Sigmoid colon (tissue), 7 donors: ENCODE measurements around the gene DPY19L1. TPM values are rescaled to one million over a fixed set of nuclear protein-coding genes. Genes with fewer than 3 reads are reported as not detected.
"Not testable (repeated sequence)": the region's sequence is repeated elsewhere in the genome, so short reads cannot be mapped to it uniquely, and the experiment has no call there.

Source experiments
- DNase-seq: peaks from one replicate; pipeline ENCODE4 v3.0.0-alpha.2; 2019
- H3K27ac ChIP-seq, 4 donors: fragments of 200-600 bp; sonication (generic); one replicate each; pipeline ENCODE4 v1.5.1; 2016 to 2019; ENCODE audit warnings: mild to moderate bottlenecking in 1 of 4
- H3K27me3 ChIP-seq, 3 donors: fragments of 200-600 bp; sonication (generic); one replicate each; pipeline ENCODE4 v1.5.1; 2019; ENCODE audit warnings: mild to moderate bottlenecking in 1 of 3
- H3K36me3 ChIP-seq, 4 donors: fragments of 200-600 bp; sonication (generic); one replicate each; pipeline ENCODE4 v1.5.1; 2016 to 2019
- H3K4me1 ChIP-seq, 4 donors: fragments of 200-600 bp; sonication (generic); one replicate each; pipeline ENCODE4 v1.5.1; 2017 to 2019
- H3K4me3 ChIP-seq, 4 donors: fragments of 200-600 bp; sonication (generic); one replicate each; pipeline ENCODE4 v1.5.1; 2017 to 2019; ENCODE audit warnings: mild to moderate bottlenecking in 2 of 4, moderate library complexity in 1 of 4
- H3K9me3 ChIP-seq, 4 donors: fragments of 200-600 bp in 3 of 4; sonication (generic) in 3 of 4; one replicate each; pipeline versions ENCODE4 v1.5.1 to v1.6.1; 2013 to 2019
- CTCF ChIP-seq, 4 experiments: fragments of 450-650 bp in 3 of 4; fragments of 200-600 bp in 1 of 4; IDR thresholded peaks; one replicate each; pipeline ENCODE4 v1.5.1; 2016 to 2019; ENCODE audit warnings: antibody characterized with exemption in 4 of 4, mild to moderate bottlenecking in 3 of 4, moderate library complexity in 2 of 4
- EP300 ChIP-seq, 4 donors: sonication (generic); formaldehyde crosslinking; IDR thresholded peaks; one replicate each; pipeline ENCODE4 v1.6.1; 2017; ENCODE audit warnings: antibody characterized with exemption in 4 of 4
- POLR2A ChIP-seq, 2 donors: fragments of 450-650 bp; IDR thresholded peaks; one replicate each; pipeline ENCODE4 v1.6.1; 2016; ENCODE audit warnings: antibody characterized with exemption in 2 of 2, mild to moderate bottlenecking in 2 of 2, moderate library complexity in 2 of 2
- POLR2AphosphoS5 ChIP-seq, 4 donors: sonication (generic); formaldehyde crosslinking; IDR thresholded peaks; one replicate each; pipeline ENCODE4 v1.6.1; 2017; ENCODE audit warnings: antibody characterized with exemption in 4 of 4
- WGBS, 2 donors: extraction: QIAGEN DNeasy Blood & Tissue Kit; methylation state at CpG; one replicate each; pipeline ENCODE4 v1.1.7; 2013; 5-methylcytosine and 5-hydroxymethylcytosine counted together
- intact Hi-C: fragments of 100-400 bp; cut with DNase I; formaldehyde crosslinking; loops from one replicate; pipeline ENCODE4 v1.15.1; 2023
- polyA plus RNA-seq, 3 donors: library from polyadenylated mRNA; stranded (reverse); fragments of 200-250 nt; gene quantifications; one replicate each; pipeline ENCODE4 v1.2.3, GENCODE V29; 2013
- total RNA-seq, 4 donors: library from RNA; depleted of rRNA; stranded (reverse); fragments of >200 nt; gene quantifications; one replicate each; pipeline ENCODE4 v1.1.0, GENCODE V29; 2016
- donor health status: healthy with polysubstance abuse.
- donor health status: Bipolar disorder and iron deficiency.
- donor health status: healthy.

The DPY19L1 gene
- total and polyA plus RNA-seq, 7 donors: 1.8 to 17.1 (median 12.1) TPM

GRCh38 chr7:34939175-34939574 lies 98.1 kb downstream of the DPY19L1 start:
- Histone ChIP-seq H3K9me3 (no peaks in the 10 kb centered on the region), H3K27ac (no peak overlapping the region), H3K4me1 (no peaks in the 10 kb centered on the region), H3K27me3 (no peaks in the 10 kb centered on the region), H3K4me3 (no peak overlapping the region), H3K36me3 (peaks cover 0 to 13% (median 7%) of the 10 kb centered on the region in 4 donors)
- TF ChIP-seq POLR2A (IDR thresholded peaks at IDR 0.05) (no peak), EP300 (IDR thresholded peaks at IDR 0.05) (no peak), POLR2AphosphoS5 (IDR thresholded peaks at IDR 0.05) (no peak), CTCF (IDR thresholded peaks at IDR 0.05) (no peak)
- intact Hi-C loops: no loop called here
- WGBS, 2 donors: 89 to 92% methylated on average over 6 of the region's 6 CpGs
- no peak for DNase-seq

GRCh38 chr7:34935735-34936165 lies 101.5 kb downstream of the DPY19L1 start:
- peaks cover 0 to 13% (median 7%) of the 10 kb centered on the region in 4 donors for H3K36me3 ChIP-seq
- H3K4me3 ChIP-seq, H3K27ac ChIP-seq, intact Hi-C loops, DNase-seq, H3K27me3 ChIP-seq, H3K9me3 ChIP-seq: not testable (repeated sequence)
- H3K4me1 ChIP-seq: peaks cover 0 to 11% (median 2%) of the 10 kb centered on the region in 4 donors
- WGBS, 2 donors: 78 to 82% methylated on average over 2 of the region's 2 CpGs

- no peak for TF ChIP-seq CTCF (IDR thresholded peaks at IDR 0.05)
- TF ChIP-seq POLR2AphosphoS5 (IDR thresholded peaks at IDR 0.05): no peak
- TF ChIP-seq EP300 (IDR thresholded peaks at IDR 0.05): no peak
- no peak for TF ChIP-seq POLR2A (IDR thresholded peaks at IDR 0.05)
- peaks cover 0 to 11% (median 2%) of the 10 kb centered on the region in 4 donors for H3K4me1 ChIP-seq
- intact Hi-C loops: no loop called here
- DNase-seq: no peak
- WGBS, 2 donors: 97 to 99% methylated on average over 1 of the region's 1 CpG
- no peaks in the 10 kb centered on the region for H3K9me3 ChIP-seq
- no peaks in the 10 kb centered on the region for H3K27me3 ChIP-seq
- H3K4me3 ChIP-seq: no peak overlapping the region
- no peaks in the 10 kb centered on the region for H3K36me3 ChIP-seq
- H3K27ac ChIP-seq: no peak overlapping the region
Measured at GRCh38 chr7:34931739-34932138, 105.5 kb downstream of the DPY19L1 start.

DNA sequence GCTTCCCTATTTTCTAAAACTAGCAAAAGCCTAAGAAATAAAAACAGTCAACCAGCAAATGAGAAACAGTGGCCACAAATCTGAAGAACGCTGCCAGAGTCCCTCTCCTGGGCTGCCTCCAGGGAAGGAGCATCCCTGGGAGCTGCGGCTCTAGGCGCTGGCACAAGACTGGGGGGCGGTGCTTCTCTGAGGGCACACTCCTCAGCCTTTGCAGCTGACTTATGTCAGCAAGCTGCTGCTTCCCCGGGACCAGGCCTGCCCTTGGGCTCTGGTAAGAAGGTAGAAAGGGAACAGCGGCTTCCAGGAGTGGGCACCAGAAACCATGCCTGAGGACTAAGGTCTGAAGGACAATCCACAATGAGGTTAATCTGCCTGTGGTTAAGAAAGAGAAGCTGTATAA lies 107.5 kb downstream of the DPY19L1 start:
- intact Hi-C loops, H3K36me3 ChIP-seq, H3K9me3 ChIP-seq, H3K4me3 ChIP-seq, DNase-seq, H3K27ac ChIP-seq, H3K27me3 ChIP-seq: not testable (repeated sequence)
- 91 to 96% methylated on average over 6 of the region's 6 CpGs for WGBS, 2 donors
- H3K4me1 ChIP-seq: peaks cover 0 to 11% (median 2%) of the 10 kb centered on the region in 4 donors

GRCh38 chr7:34928560-34928959 lies 108.7 kb downstream of the DPY19L1 start:
- H3K4me1 ChIP-seq: peaks cover 0 to 11% (median 2%) of the 10 kb centered on the region in 4 donors
- no peak overlapping the region for H3K27ac ChIP-seq
- intact Hi-C loops: no loop called here
- H3K4me3 ChIP-seq: no peak overlapping the region
- no peak for DNase-seq
- TF ChIP-seq POLR2AphosphoS5 (IDR thresholded peaks at IDR 0.05) (no peak), POLR2A (IDR thresholded peaks at IDR 0.05) (no peak), CTCF (IDR thresholded peaks at IDR 0.05) (no peak), EP300 (IDR thresholded peaks at IDR 0.05) (no peak)
- no peaks in the 10 kb centered on the region for H3K27me3 ChIP-seq
- H3K9me3 ChIP-seq: no peaks in the 10 kb centered on the region
- WGBS, 2 donors: 58 to 69% methylated on average over 1 of the region's 1 CpG
- no peaks in the 10 kb centered on the region for H3K36me3 ChIP-seq

- Histone ChIP-seq H3K4me1 (peaks cover 0 to 11% (median 2%) of the 10 kb centered on the region in 4 donors), H3K4me3 (no peak overlapping the region), H3K27me3 (no peaks in the 10 kb centered on the region), H3K27ac (no peak overlapping the region), H3K36me3 (no peaks in the 10 kb centered on the region), H3K9me3 (no peaks in the 10 kb centered on the region)
- no peak for DNase-seq
- WGBS, 2 donors: 63 to 76% methylated on average over 5 of the region's 5 CpGs
- TF ChIP-seq POLR2A (IDR thresholded peaks at IDR 0.05) (no peak), POLR2AphosphoS5 (IDR thresholded peaks at IDR 0.05) (no peak), CTCF (IDR thresholded peaks at IDR 0.05) (no peak), EP300 (IDR thresholded peaks at IDR 0.05) (no peak)
- intact Hi-C loops: no loop called here
Measured at GRCh38 chr7:34928052-34928451, 109.2 kb downstream of the DPY19L1 start.

DNA sequence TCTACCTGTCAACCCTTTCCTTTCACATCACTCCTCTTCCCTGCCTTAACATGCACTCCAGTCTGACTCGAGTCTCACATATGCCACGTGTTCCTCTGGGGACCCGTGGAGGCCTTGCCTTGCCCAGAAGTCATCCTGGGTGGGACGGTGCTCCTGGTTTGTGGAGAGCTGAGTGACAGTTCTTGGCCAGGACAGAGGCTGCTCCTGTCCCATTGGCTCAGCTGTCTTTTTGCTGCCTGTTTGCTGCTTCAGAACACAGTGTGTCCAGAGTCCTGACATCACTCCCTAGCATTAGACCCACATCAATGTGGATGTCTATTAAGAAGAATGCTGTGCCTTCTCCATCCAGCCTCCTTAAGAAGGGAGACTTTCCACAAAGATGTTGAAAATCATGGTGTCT lies 116.8 kb downstream of the DPY19L1 start:
- H3K36me3 ChIP-seq, H3K4me1 ChIP-seq, H3K9me3 ChIP-seq, DNase-seq, H3K4me3 ChIP-seq, intact Hi-C loops, H3K27me3 ChIP-seq, H3K27ac ChIP-seq: not testable (repeated sequence)
- 87 to 89% methylated on average over 4 of the region's 4 CpGs for WGBS, 2 donors

GRCh38 chr7:34919038-34919437 lies 118.2 kb downstream of the DPY19L1 start:
- H3K36me3 ChIP-seq, H3K4me1 ChIP-seq, intact Hi-C loops, H3K27me3 ChIP-seq, H3K9me3 ChIP-seq, H3K27ac ChIP-seq, H3K4me3 ChIP-seq, DNase-seq: not testable (repeated sequence)
- WGBS, 2 donors: 72 to 80% methylated on average over 2 of the region's 2 CpGs
